Transverse colon (tissue), 4 donors: ENCODE results near the gene RAPGEF6. TPM values are rescaled to one million over a fixed set of nuclear protein-coding genes. Genes with fewer than 3 reads are reported as not detected.

Source experiments
- DNase-seq: peaks from one replicate; pipeline ENCODE4 v3.0.0-alpha.2; 2019
- H3K27ac ChIP-seq, 4 donors: fragments of 200-600 bp; sonication (generic); 2 replicates each; pipeline ENCODE4 v1.5.1; 2016 to 2018; ENCODE audit warnings: inconsistent platforms in 4 of 4
- H3K27me3 ChIP-seq: fragments of 200-600 bp; sonication (generic); 2 replicates; pipeline ENCODE4 v1.5.1; 2017; ENCODE audit warnings: inconsistent platforms
- H3K36me3 ChIP-seq, 4 donors: fragments of 200-600 bp; sonication (generic); 2 replicates each; pipeline ENCODE4 v1.5.1; 2017 to 2019; ENCODE audit warnings: inconsistent platforms in 4 of 4
- H3K4me1 ChIP-seq, 4 donors: fragments of 200-600 bp; sonication (generic); 2 replicates each; pipeline ENCODE4 v1.5.1; 2017 to 2020; ENCODE audit warnings: inconsistent platforms in 4 of 4
- H3K4me3 ChIP-seq, 4 donors: fragments of 200-600 bp; sonication (generic); 1 replicate in 1 of 4; 2 replicates in 3 of 4; pipeline versions ENCODE4 v1.5.1 to v1.6.1; 2017 to 2019; ENCODE audit warnings: inconsistent platforms in 4 of 4
- H3K9me3 ChIP-seq, 2 donors: fragments of 200-600 bp; sonication (generic); 2 replicates each; pipeline ENCODE4 v1.5.1; 2017 to 2019; ENCODE audit warnings: inconsistent platforms in 2 of 2
- CTCF ChIP-seq, 5 experiments: fragments of 200-600 bp in 3 of 5; fragments of 450-650 bp in 2 of 5; sonication (generic) in 3 of 5; IDR thresholded peaks; 1 replicate in 2 of 5; 2 replicates in 3 of 5; pipeline ENCODE4 v1.5.1; 2016 to 2017; ENCODE audit warnings: antibody characterized with exemption in 5 of 5, inconsistent platforms in 3 of 5, mild to moderate bottlenecking in 2 of 5, moderate library complexity in 1 of 5
- EP300 ChIP-seq: sonication (generic); formaldehyde crosslinking; IDR thresholded peaks from one replicate; pipeline ENCODE4 v1.6.1; 2017; ENCODE audit warnings: antibody characterized with exemption, low read depth
- POLR2A ChIP-seq: fragments of 450-650 bp; IDR thresholded peaks from one replicate; pipeline ENCODE4 v1.6.1; 2016; ENCODE audit warnings: antibody characterized with exemption, mild to moderate bottlenecking, moderate library complexity
- POLR2AphosphoS5 ChIP-seq, 3 donors: sonication (generic); formaldehyde crosslinking; IDR thresholded peaks; one replicate each; pipeline ENCODE4 v1.6.1; 2016; ENCODE audit warnings: antibody characterized with exemption in 3 of 3
- WGBS, 2 donors: methylation state at CpG; one replicate each; pipeline ENCODE4 v1.1.5; 2018; ENCODE audit warnings: low coverage in 1 of 2; 5-methylcytosine and 5-hydroxymethylcytosine counted together
- in situ Hi-C, 4 donors: fragments of 200-750 bp; cut with MboI; loops; one replicate each; pipeline versions ENCODE4 v1.15.0 to v1.15.1; 2017; ENCODE audit warnings: low sequenced_read_pairs in 3 of 4, low pct_ligation_motif_present in 1 of 4, low pct_unique_long_range_greater_than_20kb in 1 of 4
- intact Hi-C: fragments of 100-400 bp; cut with DNase I; formaldehyde crosslinking; loops from one replicate; pipeline ENCODE4 v1.15.1; 2023; ENCODE audit warnings: low total_unique reads
- total RNA-seq, 4 donors: library from RNA; depleted of rRNA; stranded (reverse); fragments of >200 nt; gene quantifications; one replicate each; pipeline ENCODE4 v1.1.0, GENCODE V29; 2016

RAPGEF6 gene
- total RNA-seq, 4 donors from 2014 or later: 21.3 to 40.3 (median 35.9) TPM

GRCh38 chr5:131630963-131631350, 4.1 kb downstream of the RAPGEF6 start:
- WGBS, 2 donors: 54 to 57% methylated on average over 4 of the region's 4 CpGs
- intact Hi-C loops: no loop called here
- Histone ChIP-seq H3K4me1 (peaks cover 13 to 76% (median 59%) of the 10 kb centered on the region in 4 donors), H3K27ac (peak overlapping the region; percentile 38 to 62 (median 54)), H3K36me3 (no peaks in the 10 kb centered on the region), H3K27me3 (no peaks in the 10 kb centered on the region), H3K4me3 (no peak overlapping the region), H3K9me3 (no peaks in the 10 kb centered on the region)
- in situ Hi-C loops: loop anchor here in 2 of 4 donors (10.0 kb wide), 1 partner anchor 164 kb away; the partner anchor contains the start of gene FNIP1 (in 2 of the 2)
- DNase-seq: no peak
- TF ChIP-seq CTCF (IDR thresholded peaks at IDR 0.05) (no peak), POLR2A (no peak), EP300 (no peak), POLR2AphosphoS5 (IDR thresholded peaks at IDR 0.05) (no peak)

GRCh38 chr5:131630208-131630962, 4.6 kb downstream of the RAPGEF6 start:
- Histone ChIP-seq H3K36me3 (no peaks in the 10 kb centered on the region), H3K27me3 (no peaks in the 10 kb centered on the region), H3K4me1 (peaks cover 13 to 75% (median 58%) of the 10 kb centered on the region in 4 donors), H3K27ac (peak overlapping the region; percentile 38 to 62 (median 54)), H3K4me3 (no peak overlapping the region), H3K9me3 (no peaks in the 10 kb centered on the region)
- no peak for DNase-seq
- in situ Hi-C loops (loop anchor here in 2 of 4 donors (10.0 kb wide), 1 partner anchor 164 kb away; the partner anchor contains the start of gene FNIP1 (in 2 of the 2)), intact Hi-C loops (no loop called here)
- WGBS, 2 donors: 39 to 55% methylated on average over 4 of the region's 4 CpGs
- TF ChIP-seq CTCF (IDR thresholded peaks at IDR 0.05): no peak
- no peak for TF ChIP-seq POLR2AphosphoS5 (IDR thresholded peaks at IDR 0.05)

- in situ Hi-C loops (no loop called here), intact Hi-C loops (no loop called here)
- Histone ChIP-seq H3K4me1 (peaks cover 13 to 71% (median 55%) of the 10 kb centered on the region in 4 donors), H3K27me3 (no peaks in the 10 kb centered on the region), H3K27ac (no peak overlapping the region), H3K36me3 (peaks cover 0 to 5% (median 0%) of the 10 kb centered on the region in 4 donors), H3K9me3 (no peaks in the 10 kb centered on the region), H3K4me3 (no peak overlapping the region)
- DNase-seq: peak; percentile 17
- 79 to 86% methylated on average over 1 of the region's 1 CpG for WGBS, 2 donors
- no peak for TF ChIP-seq POLR2A
- TF ChIP-seq CTCF (IDR thresholded peaks at IDR 0.05): no peak
- TF ChIP-seq EP300: no peak
- no peak for TF ChIP-seq POLR2AphosphoS5 (IDR thresholded peaks at IDR 0.05)
These were observed 6.0 kb downstream of the RAPGEF6 start for GRCh38 chr5:131628990-131629389.

GRCh38 chr5:131627207-131627865, 7.7 kb downstream of the RAPGEF6 start:
- in situ Hi-C loops: no loop called here
- no peak for DNase-seq
- Histone ChIP-seq H3K4me1 (peaks cover 4 to 56% (median 39%) of the 10 kb centered on the region in 4 donors), H3K4me3 (no peak overlapping the region), H3K27ac (no peak overlapping the region), H3K27me3 (no peaks in the 10 kb centered on the region), H3K9me3 (no peaks in the 10 kb centered on the region), H3K36me3 (peaks cover 0 to 5% (median 0%) of the 10 kb centered on the region in 4 donors)
- WGBS, 2 donors: 60 to 71% methylated on average over 3 to 4 of the region's 4 CpGs
- intact Hi-C loops: no loop called here
- no peak for TF ChIP-seq EP300
- TF ChIP-seq POLR2A: no peak
- no peak for TF ChIP-seq CTCF (IDR thresholded peaks at IDR 0.05)
- TF ChIP-seq POLR2AphosphoS5 (IDR thresholded peaks at IDR 0.05): no peak
